GM21360 (cell line): Measurements from ENCODE around the gene P3H4.

Source experiments
- ATAC-seq: cut with Tn5 transposase; IDR thresholded peaks from one replicate; pipeline ENCODE4 v1.9.1; 2021; ENCODE audit warnings: mild to moderate bottlenecking, moderate library complexity; ENCODE audit not compliant: unreplicated experiment

The P3H4 gene

GRCh38 chr17:41772586-41773189, 39.1 kb downstream of the P3H4 start:
- no peak for ATAC-seq

GRCh38 chr17:41772218-41772585, 39.5 kb downstream of the P3H4 start:
- ATAC-seq = no peak

GRCh38 chr17:41771389-41772206, 40.2 kb downstream of the P3H4 start:
- ATAC-seq = no peak

- ATAC-seq = no peak
Observed at GRCh38 chr17:41769985-41770384, 41.8 kb downstream of the P3H4 start.

- no peak for ATAC-seq
Observed at GRCh38 chr17:41769346-41769862, 42.3 kb downstream of the P3H4 start.

GRCh38 chr17:41768682-41769288, 43.0 kb downstream of the P3H4 start:
- ATAC-seq = no peak

GRCh38 chr17:41767324-41768042, 44.3 kb downstream of the P3H4 start:
- ATAC-seq = no peak

- ATAC-seq = no peak
Observed at GRCh38 chr17:41766135-41766534, 45.6 kb downstream of the P3H4 start.

- ATAC-seq = no peak
Observed at GRCh38 chr17:41763327-41763726, 48.4 kb downstream of the P3H4 start.

- ATAC-seq = no peak
Observed at GRCh38 chr17:41762841-41763240, 48.9 kb downstream of the P3H4 start.

GRCh38 chr17:41762391-41762790, 49.4 kb downstream of the P3H4 start:
- no peak for ATAC-seq

GRCh38 chr17:41760878-41761277, 50.9 kb downstream of the P3H4 start:
- ATAC-seq = no peak

- ATAC-seq = no peak
Observed at GRCh38 chr17:41758601-41759000, 53.1 kb downstream of the P3H4 start.

- no peak for ATAC-seq
Observed at GRCh38 chr17:41754066-41754465, 57.7 kb downstream of the P3H4 start.
